HG03060 (cell line): ENCODE measurements around the gene INSRR.

Experiments
- ATAC-seq: cut with Tn5 transposase; IDR thresholded peaks from one replicate; pipeline ENCODE4 v1.9.1; 2021; ENCODE audit warnings: low read depth, moderate number of reproducible peaks; ENCODE audit not compliant: unreplicated experiment

The INSRR gene

DNA sequence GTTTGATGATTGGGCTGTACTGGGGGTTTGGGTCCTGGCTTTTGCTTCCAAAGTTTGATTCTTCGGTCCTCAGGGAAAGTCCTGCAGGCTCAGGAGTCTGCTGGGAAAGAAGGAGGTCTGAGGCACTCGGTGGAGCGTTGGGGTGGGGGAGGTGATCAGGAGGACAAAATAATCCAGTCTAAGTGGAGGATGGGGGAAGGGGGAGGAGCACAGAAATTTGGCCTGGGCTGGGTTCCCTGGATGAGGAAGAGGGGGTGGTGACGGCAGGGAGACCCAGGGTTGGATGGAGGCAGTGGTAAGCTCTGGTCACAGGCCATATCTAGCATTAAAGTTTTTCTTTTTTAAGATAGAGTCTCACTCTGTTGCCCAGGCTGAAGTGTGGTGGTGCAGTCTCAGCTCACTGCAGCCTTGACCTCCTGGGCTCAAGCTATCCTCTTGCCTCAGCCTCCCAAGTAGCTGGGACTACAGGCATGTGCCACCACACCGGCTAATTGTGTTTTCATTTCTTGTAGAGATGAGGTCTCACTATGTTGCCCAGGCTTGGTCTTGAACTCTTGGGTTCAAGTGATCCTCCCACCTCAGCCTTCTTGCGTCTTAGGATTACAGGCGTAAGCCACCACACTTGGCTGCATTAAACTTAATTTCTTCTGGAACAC, 49.1 kb downstream of the INSRR start:
- no peak for ATAC-seq

DNA sequence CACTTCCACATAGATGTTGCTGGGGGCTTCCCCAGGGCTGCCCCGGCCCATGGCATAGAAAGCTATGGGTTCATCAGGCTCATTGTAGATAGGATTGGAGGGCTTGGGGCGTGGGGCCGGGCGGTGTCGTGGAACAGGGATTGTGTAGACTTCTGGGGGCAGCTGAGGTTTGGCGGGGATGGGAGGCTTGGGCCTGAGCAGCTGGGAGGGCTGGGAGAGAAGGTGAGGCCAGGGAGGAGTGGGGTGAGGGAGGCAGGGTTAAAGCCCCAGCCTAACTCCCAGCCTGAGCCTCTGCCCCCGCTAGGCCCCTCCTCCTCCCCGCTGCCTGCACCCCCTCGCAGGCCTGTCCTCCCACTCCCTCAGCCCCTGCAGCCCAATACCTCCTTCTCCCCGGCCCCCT, 49.6 kb downstream of the INSRR start:
- ATAC-seq: no peak

DNA sequence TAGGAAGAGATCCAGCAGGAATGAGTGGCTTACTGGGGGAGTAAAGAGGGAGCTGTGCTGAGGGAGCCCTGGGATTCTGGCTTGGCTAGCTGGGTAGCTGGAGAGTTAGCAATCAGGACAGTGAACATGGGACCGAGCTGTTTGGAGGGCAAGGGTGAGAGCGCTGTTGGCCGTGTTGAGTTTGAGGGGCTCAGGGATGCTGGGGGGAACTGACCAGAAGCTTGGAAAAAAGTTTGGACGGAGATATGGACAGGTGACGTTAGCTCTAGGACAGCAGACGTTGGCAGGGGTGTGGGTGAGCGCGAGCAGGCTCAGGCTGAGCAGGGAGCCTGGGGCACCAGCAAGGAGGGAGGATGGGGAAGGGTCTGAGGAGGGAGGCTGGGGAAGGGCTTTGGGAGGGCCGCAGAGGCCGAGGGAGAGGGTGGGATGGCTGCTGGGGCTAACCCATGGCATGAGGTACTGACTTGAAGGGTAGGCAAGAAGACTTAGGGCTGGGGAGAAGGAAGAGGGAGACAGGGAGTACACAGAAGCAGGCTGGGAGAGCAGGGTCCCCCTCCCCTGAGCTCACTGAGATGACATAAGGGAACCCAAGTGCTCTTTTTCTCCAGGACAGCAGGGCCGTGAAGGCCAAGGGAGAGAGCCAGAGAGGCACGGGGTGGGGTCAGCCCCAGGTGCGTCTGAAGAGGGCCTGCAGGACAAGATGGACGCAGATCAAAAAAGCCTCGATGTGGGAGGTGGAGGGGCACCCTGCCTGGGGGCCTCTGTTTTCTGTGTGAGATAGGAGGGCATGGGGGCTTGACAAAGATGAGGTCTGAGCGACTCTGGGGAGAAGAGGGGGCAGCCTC, 50.5 kb downstream of the INSRR start:
- no peak for ATAC-seq

DNA sequence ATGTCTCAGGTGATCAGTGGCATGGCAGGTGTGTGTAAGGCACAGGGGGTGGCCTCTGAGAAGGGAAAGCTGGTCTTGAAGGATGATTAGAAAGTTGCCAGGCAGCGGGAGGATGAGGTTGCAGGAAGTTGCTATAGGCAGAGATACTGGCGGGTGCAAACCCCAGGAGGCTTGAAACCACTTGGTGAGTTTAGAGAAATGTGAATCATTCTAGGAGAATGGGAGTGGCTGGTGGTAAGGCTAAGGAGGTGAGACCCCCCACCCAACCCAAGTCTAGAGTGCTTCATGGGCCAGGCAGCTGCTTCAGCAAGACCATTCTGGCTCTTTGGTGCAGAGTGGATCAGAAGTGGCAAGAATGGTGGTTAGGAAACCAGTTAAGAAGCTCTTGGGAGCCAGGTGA, 51.3 kb downstream of the INSRR start:
- ATAC-seq: no peak

DNA sequence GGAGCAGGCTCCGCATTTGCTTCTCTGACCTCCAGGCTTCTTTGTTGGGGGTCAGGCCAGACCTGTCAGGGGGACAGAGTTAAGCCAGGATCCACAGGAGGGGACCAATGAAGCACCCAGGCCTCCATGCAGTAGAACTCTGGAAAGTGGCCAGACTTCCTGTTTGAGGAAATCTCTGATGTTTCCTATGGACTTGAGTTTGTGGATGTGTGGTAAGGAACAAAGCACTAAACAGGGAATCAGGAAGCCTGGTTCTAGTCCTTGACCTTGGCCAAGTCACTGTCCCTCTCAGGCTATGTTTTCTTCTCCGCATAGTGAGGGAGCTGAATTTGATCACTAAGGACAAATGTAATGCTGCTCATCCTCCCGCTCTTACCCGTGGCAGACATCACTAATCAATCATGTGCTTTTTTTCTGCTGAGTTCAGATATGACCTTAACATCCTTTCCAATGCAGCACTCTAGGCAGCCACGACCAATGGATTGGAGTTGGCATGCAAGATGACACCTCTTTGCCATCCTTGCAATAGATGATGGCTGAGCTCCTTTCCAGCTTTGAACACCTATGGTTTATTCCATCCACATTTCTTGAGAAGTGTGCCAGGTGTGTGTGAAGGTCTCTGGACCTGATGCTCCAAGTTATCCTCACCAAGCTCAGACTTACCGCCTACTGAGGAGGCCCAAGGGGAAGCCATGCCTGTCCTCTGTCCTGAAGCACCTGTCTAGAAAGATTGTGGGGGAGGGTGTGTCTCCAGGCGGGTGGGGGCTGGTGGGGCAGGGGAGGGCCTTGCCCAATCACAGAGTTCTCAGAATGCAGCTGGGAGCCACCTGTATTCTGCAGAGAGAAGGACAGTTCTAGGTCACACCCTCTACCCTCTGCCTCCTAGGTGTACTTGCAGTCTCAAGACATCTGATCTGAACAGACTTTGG, 52.1 kb downstream of the INSRR start:
- no peak for ATAC-seq

DNA sequence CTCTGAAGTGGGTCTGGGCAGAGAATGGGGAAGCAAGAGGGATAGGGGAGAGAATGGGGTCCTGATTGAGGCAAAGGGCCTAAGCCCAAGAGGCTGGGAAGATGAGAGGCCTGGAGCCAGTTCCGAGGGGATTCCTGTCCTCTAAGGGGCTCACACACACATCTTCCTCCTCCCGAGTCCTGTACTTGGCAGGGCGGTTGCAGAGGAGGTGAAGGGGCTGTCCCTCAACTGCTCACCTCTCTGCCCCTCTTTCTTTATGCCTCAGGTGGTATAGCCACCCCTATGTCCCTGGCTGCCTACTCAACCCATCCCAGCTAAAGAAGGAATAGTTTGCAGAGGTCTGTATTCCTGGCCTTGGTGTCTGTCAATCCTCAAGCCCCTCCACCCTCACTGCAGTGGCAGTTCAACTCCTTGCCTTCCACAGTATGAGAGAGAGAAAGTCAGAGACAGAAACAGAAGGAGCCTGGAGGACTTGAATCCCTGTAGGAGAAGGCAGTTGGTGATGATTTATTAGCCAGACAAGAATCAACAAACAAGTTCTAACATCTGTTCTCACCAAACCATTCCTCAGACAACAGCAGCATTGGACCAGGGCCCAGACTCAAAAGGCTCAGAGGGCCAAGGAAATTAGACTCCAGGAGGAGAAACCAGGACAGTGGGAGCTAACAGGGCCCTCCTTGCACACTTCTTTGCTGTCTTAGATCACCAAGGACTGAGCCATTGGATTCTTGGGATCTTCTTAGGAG, 53.0 kb downstream of the INSRR start:
- ATAC-seq: no peak

DNA sequence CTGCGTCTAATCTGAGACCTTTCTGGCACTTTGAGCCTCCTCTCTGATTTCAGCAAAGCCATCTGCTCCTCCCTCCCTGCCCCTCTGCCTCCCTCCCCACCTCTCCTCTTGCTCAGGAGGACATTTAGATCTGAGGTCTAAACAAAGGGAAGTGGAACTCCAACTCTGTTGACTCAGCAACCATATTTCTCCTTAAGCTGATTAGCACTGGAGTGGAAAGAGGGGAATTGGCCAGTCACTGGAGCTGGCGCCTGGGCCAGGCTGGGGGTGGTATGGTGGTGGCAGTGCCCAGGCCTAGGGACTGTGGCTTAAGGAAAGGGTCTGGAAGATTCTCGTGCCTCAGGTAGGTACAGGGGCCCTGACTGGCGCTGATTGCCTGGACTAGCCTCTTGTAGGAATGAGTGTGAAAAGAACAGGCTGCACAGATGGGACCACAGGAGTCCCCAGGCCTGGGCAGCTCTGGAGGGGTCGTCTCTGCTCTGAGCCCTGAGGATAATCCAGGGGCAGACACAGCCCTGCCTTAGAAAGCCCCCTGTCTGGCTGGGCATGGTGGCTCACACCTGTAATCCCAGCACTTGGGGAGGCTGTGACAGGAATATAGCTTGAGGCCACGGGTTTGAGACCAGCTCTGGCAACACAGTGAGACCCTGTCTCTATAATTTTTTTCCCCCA, 54.2 kb downstream of the INSRR start:
- no peak for ATAC-seq

DNA sequence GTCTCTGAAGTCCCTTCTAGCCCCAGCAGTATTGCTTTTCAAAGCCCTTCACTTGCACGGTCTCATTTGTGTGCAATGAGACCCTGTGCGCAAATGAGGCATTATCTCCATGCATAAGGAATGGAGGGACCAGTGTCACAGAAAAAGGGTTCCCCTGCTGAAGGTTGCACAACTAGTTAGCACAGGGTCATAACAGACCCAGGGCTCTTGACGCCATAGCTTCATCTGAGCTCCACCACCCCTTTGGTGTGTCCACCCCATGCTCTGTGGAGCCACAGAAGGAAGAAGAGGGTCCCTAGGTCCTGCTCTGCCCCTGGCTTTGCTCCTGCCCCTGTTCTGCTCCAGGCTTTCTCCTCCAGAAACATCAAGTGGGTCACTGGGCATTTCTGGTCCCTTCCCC, 54.9 kb downstream of the INSRR start:
- no peak for ATAC-seq

DNA sequence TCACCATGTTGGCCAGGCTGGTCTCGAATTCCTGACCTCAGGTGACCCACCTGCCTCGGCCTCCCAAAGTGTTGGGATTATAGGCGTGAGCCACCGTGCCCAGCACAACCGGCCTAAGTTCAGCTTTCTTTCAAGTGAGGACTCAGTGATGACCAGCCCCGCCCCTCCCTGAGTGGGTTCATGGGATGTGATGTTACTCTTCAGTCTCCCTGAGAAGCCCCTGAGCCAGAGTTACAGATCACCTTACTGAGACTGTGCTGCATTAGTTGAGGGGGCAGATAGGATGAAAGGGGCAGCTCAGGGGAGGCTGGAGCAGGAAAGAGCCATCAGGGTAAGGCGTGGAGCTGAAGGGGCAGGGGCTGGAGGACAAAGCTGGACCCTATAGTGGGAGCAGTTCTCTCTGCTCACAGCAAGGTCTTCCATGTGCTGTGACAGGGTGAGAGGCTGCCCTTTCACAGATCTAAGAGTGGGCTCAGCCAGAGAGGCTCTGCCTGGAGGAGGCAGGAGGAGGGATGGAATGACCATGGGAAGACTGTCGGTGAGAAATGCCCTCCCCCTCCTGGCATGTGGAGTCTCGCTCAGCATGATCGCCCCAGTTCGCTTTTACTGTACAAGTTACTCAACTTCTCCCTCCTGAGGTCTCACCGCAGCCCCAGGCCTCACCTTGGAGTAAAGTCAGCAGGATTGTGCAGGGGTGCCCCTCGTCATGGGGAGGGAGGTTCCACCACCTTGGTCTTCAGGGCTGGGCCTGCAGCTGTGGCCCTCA, 55.6 kb downstream of the INSRR start:
- ATAC-seq: no peak

DNA sequence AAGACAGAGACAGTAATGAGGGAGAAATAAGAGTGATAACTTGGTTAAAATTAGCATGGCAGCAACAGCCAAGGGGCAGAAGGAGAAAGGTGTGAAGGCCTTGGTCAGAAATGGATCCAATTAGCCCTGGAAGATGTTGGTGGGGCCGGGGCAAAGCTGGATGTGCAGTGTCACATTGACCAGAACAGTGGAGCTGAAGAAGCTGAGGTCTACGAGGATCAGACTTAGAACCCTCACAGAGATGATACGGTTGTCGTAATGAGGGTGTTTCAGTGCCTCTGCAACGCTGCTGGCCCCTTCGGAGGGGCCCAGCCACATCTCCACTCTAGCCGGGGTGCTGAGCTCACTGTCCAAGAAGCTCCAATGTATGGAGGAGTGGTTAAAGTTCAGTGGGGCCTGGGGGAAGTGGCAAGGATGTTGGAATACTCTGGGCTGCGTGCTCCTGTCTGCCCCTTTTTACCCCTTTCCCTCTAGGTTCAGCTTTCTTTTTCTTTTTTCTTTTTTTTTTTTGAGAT, 56.4 kb downstream of the INSRR start:
- no peak for ATAC-seq

DNA sequence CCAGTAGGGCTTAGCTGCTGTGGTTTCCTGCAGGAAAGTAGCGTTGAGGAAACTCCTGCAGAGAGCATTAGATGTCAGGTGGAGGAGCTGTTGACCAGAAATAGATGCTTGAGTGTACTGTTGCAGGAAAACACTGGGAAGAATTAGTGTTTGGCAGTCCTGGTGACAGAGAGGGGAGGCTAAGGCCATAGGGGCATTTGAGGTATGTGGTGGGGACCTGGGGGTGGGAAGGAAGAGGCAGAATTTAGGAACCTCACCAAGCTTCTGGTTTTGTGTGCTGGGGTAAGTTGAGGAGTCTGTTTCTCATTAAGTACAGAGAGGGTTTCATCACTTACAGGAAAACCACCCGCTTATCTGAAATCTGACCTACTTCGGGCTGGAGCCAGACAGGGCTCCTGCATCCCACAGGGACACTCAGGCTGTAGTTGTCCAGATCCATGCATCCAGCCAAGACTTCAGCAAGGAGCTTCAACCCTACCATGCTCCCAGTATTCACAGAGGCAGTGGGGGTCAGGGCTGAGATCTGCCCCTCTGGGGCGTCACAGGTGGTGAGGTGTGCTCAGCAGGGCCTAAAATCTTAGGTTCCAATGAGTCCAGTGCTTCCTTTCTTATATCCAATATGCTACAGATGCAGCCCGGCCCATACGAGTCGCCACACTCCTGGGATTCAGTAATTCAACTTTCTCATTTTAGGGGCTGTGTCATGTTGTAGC, 57.4 kb downstream of the INSRR start:
- ATAC-seq: no peak

DNA sequence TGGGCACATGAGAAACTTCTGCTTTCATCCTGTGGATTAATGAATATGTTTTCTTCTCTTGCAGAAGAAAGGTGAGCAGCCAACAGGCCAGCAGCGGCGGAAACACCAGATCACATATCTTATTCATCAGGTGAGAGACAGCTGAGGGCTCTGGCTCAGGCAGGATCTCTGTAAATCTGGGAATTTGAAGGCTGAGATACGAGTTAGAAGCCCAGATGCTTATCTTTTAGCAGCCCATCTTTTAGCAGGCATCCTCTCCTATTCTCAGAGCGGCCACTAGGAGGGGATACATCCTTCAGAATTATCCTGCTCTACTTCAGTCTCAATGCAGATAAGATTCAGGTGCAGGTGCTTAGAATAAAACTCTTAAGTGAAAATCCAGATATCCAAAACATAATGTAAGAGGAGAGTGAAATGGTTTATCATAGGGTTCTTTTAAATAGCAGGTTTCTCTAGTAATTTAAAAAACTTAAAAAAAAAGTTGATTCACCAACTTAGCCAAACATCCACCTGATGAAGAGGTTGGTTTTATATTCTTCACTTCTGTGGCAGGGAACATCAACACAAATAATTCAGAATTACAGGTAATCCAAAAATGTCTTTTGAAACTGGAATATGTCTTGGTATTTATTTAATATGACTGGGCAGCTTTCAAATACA, 61.6 kb downstream of the INSRR start:
- ATAC-seq: no peak

DNA sequence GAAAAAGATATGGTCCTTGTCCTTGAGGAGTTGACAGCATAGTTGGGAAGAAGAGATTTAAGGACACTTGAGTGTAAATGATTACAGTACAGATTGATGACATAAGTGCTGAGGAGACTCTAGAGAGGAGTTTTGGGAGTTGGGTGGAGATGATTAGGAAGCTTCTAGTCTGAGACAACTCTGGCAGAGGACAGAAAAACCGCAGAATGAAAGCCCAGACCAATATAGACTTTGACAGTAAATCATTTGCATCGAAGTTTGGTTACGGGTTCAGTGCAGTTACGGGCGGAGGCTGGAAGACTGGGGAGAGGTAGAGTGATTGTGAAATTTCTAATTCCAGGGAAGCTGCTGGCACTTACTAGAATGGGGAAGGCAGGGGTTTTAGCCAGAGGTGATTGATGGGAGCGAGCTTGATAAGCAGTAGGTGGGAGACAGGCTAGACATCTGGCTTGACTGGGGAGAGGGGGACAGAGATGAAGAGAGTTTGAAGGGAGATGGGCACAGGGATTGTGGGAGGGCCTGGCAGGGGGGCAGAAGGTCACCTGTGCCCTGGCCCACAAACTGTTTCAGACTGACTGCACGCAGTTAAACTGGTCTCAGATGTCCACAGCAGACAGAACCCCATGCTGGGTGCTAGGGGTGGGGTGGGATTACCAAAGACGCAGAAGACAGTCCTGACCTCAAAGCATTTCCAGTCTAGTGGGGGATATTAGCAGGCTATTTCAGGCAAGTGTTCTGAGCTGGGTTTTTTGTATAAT, 62.4 kb downstream of the INSRR start:
- ATAC-seq: no peak

DNA sequence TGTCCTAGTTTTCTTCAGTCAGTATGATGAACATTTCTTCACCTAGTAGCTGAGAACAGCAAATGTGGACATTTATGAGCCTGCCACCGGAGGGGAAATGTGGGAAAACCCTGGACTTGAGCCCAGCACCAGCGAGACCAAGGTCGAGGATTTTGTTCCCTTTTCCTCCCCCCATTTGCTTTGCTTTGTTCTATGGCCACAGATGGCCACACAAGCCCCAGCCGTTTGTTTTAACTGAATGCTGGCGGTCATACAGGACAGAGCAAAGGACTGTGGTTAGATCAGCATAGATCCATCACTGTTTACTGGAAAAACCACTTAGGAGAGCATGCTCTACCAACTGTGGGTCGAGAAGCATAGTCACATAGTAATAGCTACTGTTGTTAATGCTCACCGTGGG, 63.1 kb downstream of the INSRR start:
- no peak for ATAC-seq

DNA sequence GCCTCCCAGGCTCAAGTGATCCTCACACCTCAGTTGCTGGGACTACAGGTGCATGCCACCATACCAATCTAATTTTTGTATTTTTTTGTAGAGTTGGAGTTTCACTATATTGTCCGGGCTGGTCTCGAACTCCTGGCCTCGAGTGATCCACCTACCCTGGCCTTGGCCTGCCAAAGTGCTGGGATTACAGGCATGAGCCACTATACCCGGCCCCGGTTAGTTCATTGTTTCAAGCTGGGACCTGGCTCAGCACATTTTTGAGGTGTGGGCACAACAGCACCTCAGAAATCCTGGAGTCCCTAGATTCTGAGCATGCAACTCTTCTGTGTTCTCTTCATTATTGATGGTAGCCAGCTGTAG, 63.6 kb downstream of the INSRR start:
- ATAC-seq: no peak

DNA sequence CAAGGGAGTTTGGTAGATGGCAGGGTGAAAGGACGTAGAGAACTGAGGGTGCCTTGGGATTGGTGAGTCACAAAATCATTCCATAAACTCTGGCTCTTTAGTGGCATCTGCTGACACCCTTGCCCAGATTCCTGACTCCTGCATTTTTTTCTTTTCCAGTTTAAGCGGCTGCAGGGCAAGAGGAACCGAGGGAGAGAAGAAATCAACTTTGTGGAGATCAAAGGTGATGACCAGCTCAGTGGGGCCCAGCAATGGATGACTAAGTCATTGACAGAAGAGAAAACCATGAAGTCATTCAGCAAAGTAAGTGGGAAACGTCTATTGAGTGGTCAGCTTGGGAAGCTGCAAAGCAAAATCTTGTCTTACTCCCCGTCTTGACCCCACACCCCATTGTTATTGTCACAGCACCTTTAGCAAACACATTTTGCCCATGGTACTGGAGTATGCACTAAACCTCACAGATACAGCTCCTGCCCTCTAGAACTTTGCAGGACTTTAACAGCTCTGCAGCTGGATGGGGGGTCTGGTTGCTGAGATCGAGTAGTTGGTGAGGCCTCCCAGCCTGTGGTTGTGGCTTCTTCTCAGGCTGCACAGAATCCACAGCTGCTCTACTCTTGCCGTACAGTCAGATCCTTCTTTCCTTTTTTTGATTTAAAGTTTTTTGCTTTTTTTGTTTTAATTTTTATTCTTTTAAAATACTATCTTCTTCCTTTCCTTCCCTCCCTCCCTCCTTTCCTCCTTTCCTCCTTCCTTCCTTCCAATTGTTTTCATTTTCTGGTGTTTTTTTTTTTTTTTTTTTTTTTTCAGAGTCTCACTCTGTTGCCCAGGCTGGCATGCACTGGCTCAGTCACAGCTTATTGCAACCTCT, 64.2 kb downstream of the INSRR start:
- ATAC-seq: no peak
